IPS-18c (cell line): Measurements from ENCODE around the gene MXD1.
"Not testable (repeated sequence)": the region's sequence is repeated elsewhere in the genome, so short reads cannot be mapped to it uniquely, and the experiment has no call there.

Experiments used
- H3K4me3 ChIP-seq: 2 replicates; pipeline ENCODE4 v1.7.0; 2013; ENCODE audit warnings: low read depth, mild to moderate bottlenecking, low read length, moderate library complexity; ENCODE audit not compliant: insufficient read depth
- H3K9me3 ChIP-seq: one replicate; pipeline ENCODE4 v1.6.1; 2013; ENCODE audit warnings: mild to moderate bottlenecking, low read length, moderate library complexity; ENCODE audit not compliant: control insufficient read depth, insufficient read depth

MXD1 gene

DNA sequence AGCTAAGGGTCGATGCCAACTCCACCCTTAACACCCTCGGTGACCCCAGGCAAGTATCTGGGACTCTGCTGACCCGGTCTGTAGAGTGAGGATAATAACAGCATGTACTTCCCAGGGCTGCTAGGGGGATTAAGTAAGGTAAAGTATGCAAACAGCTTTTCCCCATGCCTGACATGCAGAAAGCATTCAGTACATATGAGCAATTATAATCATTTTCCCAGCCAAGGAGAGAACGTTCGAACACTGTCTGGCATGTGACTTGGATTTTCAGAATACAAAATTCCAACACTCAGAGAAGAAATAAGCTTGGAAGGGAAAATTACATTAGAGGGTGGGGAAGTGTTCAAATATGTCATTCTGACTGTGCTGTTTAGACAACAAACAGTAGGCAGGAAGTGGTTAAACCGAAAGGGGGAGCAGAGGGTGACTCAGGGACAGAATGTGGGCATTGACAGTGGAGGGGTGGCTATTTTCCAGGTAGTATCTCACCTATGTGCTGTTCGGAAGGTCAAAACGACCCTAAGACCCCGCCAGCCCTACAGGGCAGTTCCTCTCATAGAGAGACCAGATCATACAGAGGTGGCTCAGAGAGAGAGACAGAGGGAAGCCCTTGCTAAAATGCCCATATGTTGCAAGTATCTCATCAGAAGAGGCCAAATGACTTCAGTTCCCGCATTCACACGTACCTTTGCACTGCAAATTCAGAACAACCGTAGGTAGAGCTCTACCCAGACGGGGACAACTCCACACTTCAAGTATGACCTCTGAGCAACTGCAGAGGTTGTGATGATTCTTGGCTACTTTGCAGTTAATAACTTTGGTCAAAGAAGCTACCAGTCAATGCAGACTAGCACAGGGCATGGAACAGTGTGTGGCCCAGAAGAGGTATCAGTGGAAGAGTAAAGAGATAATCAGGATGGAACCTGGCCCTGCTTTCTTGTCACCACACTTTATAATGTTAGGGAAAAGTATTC, 31.7 kb downstream of the MXD1 start:
- H3K9me3 ChIP-seq: no peaks in the 10 kb centered on the region
- no peak overlapping the region for H3K4me3 ChIP-seq

DNA sequence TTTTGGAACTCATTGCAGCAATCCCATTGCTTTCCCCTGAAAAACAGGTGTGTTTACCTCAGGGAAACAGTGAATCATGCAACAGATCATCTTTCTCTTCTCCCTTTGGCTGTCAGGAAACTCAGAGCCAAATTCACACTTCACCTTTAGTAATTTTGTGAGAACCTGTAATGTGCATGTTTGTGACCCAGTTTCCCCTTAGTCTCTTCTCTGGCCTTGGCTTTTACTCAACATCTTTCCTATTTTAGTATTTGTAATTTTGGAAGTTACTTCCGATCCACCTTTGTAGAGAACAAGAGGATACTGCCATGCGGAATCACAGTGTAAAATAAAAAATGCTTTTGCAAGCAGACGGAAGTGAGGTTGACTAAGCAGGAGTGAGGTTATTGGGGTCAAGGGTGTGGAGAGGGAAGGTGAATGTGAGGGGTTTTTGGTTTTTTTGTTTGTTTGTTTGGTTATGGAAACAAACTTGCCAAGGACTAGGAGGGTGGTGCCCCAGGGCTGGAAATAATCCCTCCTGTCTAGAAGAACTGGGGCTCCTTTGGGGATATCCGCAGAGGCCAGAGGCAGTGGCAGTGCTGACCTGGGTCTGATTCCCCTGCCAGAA, 32.5 kb downstream of the MXD1 start:
- Histone ChIP-seq H3K9me3 (no peaks in the 10 kb centered on the region), H3K4me3 (no peak overlapping the region)

DNA sequence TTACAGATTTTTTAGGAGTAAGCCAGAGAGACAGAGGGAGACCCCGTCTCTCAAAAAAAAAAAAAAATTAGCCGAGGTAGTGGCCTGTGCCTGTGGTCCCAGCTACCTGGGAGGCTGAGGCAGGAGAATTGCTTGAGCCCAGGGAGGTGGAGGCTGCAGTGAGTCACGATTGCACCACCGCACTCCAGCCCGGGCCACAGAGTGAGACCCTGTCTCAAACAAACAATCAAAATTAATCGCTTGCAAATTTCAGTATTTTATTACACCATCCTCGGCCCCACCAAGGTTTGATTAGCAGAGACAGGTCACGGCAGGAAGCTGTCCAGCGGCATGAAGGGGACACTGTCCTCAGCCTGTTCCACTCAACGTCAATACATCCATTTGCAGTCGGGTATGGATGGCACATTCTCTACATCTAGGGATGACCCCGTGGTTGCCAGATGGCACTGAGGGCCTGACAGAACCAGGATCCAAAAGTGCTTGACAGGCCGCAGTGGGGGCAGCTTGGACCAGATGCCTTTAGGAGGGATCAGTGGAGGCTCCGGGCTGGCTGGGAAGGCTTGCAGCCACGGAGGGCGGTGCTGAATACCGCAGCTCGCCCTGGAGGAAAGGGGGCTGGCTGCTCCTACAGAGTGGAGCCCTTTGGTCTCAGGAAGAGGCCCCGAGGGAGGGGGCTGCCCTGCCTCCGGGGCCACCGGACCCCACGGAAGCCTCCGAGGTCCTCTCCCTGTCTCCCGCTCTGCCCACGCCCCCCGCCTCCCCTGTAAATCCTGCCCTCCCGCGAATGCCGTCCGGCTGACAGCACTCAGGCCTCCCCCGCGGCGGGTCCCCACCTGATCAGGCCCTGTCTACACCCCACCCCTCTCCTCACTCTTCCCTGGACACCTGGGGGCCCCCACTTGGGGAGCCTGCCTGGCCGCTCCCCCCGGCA, 33.4 kb downstream of the MXD1 start:
- no peak overlapping the region for H3K4me3 ChIP-seq
- no peaks in the 10 kb centered on the region for H3K9me3 ChIP-seq

DNA sequence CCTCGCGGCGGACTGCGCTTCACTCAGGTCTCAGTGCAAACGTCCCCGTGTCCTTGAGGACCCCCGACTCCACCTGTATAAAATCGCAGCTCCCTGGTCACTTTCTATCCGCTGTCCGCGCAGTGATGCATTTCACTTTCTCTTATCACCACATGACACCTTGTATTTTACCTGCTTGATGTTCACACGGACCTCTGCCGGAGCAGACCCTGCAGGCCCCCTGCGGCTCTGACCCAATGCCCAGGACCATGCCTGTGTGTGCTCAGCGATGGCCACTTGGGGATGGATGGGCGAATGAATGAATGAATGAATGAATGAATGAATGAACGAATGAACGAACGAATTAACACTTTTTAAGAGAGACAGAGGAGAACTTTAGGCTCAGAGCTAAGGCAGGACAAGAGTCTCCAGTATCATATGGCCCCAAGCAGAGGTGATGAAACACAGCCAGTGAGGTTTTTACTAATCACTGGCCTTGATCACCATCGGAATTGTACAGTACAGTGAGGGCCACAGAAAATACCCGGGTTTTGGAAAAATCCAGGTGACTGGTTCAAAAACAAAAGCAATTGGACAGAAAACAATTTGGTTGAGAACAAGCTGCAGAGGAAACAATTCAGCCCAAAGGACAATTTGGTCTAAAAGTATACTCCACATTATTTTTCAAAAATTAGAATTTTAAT, 34.2 kb downstream of the MXD1 start:
- Histone ChIP-seq H3K4me3 (no peak overlapping the region), H3K9me3 (no peaks in the 10 kb centered on the region)

DNA sequence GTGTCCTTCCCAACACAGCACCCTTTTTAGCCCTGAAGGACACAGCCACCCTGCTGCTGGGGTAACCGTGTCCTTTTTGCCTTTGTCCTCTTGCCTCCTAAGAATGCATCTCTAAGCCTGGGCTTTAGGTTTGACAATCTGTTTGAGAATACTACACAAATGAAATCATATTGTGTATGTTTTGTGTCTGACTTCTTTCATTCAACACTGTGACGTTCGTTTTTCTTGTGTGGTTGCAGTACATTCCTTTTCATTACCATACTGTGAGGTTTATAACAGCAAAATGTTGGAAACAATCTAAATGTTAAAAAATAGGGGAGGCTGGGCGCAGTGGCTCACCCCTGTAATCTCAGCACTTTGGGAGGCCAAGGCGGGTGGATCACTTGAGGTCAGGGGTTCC, 35.3 kb downstream of the MXD1 start:
- Histone ChIP-seq H3K9me3 (no peaks in the 10 kb centered on the region), H3K4me3 (no peak overlapping the region)

DNA sequence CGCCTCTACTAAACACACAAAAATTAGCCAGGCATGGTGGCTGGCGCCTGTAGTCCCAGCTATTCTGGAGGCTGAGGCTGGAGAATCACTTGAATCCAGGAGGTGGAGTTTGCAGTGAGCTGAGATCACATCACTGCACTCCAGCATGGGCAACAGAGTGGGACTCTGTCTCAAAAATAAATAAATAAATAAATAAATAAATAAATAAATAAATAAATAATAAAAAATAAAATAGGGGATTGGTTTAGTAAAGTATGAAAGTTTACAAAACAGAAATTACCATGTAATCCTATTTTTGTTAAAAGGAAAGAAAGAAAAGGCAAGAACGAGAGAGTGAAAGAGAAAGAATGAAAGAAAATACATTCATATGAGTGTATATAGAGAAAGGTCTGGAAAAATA, 35.8 kb downstream of the MXD1 start:
- H3K4me3 ChIP-seq, H3K9me3 ChIP-seq: not testable (repeated sequence)

DNA sequence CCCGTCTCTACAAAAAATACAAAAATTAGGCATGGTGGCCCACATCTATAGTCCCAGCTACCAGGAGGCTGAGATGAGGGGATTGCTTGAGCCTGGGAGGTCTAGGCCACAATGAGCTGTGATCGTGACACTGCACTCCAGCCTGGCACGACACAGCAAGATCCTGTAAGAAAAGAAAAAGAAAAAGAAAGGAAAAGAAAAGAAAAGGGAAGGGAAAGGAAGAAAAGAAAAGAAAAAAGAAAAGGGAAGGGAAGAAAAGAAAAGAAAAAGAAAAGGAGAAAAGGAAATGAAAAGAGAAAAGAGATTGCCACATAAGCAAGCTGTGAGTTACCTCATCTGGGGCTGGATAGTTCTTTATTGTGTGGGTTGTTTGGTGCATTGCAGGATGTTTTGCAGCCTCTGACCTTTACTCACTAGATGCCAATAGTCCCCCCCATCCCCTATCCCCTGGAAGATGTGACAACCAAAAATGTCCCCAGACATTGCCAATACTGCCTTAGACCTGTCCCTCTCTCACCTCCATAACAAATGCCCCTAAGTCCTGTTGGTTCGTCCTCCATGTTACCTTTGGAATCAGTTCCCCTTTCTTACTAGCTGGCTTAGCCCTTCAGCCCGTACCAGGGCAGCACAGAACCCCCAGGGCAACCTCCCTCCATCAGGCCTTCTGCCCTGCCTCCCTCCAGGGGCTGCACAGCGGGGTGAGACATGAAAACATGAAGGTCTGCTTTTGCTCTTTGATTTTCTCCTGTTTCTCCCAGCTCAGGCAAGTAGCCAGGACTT, 37.6 kb downstream of the MXD1 start:
- Histone ChIP-seq H3K4me3 (no peak overlapping the region), H3K9me3 (no peaks in the 10 kb centered on the region)

DNA sequence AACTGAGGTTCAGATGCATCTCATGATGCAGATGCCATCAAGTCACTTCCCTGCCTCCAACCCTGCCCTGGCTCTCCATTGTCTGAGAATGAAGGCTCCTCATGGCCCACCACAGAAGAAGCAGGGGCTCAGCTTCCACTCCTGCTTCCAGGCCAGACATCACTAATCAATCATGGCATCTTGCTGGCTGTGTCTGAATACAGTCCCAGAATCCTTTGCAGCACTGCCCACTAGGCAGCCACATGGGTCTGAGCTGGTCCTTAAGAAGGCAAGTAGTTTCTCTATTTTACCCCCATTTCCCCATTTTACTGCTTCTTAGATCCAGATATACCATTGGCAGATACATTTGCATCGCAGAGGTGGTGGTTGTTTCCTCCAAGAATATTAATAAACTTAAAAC, 39.2 kb downstream of the MXD1 start:
- no peaks in the 10 kb centered on the region for H3K9me3 ChIP-seq
- no peak overlapping the region for H3K4me3 ChIP-seq

DNA sequence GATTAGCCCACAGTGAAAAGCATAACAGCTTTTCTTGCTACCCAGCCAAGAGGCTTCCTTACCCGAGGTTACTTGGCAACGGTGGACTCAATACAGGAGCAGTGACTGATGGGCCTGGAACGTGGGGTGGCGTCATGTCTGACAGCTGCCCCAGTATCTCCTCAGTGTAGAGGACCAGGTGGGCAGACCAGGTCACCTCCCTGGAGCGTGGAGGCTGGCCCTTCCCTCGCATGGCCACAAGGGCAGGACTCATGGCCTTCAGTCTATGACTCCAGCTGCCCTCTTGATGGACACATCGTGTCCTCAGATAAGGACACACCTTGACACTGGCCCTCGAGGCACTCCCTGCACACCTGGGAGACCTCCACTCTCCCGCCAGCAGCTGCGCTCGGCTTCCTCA, 40.1 kb downstream of the MXD1 start:
- no peak overlapping the region for H3K4me3 ChIP-seq
- no peaks in the 10 kb centered on the region for H3K9me3 ChIP-seq

DNA sequence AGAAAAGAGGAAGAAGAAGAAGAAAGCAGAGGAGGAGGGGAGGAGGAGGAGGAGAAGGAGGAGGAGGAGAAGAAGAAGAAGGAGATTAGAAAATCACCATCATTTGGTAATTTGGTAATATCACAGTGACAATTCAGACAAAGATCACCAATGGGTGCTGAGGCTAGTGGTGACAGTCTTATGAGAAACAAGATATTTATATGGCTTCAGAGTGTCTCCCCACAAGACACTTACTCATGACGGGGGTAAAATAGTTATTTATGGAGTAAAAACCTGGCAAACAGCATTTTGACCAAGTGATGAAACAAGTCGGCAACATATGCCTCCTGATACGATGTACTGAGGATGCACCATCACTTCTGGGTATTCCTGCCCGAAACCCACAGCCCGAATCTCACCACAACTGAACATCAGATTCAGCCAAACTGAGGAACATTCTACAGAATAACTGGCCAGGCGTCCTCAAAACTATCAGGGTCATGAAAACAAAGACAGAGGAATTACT, 41.6 kb downstream of the MXD1 start:
- Histone ChIP-seq H3K9me3 (no peaks in the 10 kb centered on the region), H3K4me3 (no peak overlapping the region)

DNA sequence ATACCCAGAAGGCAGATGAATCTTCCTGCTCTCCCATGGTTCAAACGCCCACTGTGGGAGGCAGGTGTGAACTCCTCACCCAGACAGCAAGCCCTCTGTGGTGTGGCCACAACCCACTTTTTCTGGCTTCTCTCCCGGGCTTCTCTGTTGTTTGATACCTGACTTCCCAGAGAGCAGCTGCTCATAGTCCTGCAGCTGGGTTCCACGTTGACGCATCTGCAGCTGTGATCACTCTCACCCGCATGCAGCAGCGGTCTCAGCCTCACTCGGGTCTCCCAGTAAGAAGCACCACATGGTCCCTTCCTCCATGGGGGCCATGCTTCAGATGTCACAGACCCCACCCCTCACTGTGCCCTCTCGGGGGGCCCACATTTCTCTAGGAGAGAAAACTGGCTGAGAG, 43.1 kb downstream of the MXD1 start:
- Histone ChIP-seq H3K4me3 (no peak overlapping the region), H3K9me3 (no peaks in the 10 kb centered on the region)

DNA sequence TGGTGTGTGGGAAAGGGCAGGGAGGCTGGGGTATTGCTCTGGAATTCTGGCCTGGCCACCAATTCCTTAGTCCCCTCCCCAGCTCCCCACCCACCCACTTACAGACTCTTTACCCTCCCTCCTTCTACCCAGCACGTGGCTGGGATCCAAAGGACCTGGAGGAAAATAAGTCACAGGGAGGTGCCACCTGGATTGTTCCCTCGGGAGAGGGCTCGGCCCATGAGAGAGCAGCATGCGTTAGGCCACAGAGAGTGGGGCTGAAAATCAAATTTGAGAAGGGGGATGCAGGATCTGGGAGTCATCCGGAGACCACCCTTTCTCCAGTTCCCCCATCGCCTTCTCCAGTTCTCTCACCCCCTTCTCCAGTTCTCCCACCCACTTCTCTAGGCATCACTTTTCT, 43.6 kb downstream of the MXD1 start:
- Histone ChIP-seq H3K9me3 (no peaks in the 10 kb centered on the region), H3K4me3 (no peak overlapping the region)

DNA sequence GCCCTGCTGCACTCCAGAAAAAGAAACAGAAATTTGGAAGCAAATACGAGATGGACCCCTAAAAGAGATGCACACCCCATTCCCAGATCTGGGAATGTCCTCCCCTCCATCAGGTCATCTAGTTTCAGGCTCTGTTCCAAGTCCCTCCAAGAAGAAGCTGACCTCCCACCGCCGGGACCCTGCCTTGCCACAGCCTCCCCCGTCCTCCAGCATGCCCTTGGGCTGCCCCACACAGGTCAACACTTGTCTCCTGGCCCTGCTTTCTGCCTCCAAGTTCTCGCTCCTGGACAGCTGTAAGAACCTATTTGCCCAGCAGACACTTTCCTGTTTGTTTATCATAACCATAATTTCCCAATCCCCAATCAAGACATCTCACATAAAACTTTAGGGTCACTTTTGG, 44.5 kb downstream of the MXD1 start:
- no peak overlapping the region for H3K4me3 ChIP-seq
- H3K9me3 ChIP-seq: no peaks in the 10 kb centered on the region

DNA sequence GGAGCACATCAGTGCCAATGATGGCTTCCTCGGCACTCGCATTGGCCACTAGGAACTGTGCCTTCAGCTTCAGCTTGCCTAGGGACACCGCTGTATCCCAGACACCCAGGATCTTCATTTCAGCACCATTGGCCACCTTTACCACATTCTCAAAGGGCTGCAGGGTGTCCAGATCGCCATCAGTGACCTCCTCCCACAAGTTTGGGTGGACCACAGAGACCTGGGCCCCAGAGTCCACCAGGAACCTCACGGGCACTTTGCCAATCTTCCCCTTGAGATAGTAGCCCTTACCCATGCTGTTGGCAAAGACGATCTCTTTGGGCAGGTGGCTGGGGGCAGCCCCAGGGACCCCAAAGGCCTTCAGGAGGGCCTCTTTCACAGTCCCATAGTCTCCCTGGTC, 45.9 kb downstream of the MXD1 start:
- Histone ChIP-seq H3K9me3 (no peaks in the 10 kb centered on the region), H3K4me3 (no peak overlapping the region)

DNA sequence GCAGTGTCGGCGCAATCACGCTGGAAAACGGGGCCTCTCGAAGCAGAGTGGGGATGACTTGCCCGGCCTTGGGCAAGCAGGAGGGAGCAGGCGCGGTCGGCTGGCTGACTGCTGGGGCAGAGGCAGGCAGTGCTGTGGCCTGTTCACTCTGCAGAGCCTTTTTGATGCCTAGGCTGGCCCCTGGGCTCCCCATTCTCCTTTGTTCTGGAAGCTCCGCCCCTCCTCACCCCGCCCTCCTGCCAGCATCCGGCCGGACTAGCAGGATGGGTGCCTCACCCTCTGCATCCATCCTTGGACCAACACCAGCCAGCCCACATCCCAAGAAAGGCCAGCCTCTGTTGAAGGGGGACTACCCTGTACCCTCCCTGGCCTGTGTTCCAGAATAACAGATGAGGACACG, 46.6 kb downstream of the MXD1 start, which contains the start of gene ASPRV1:
Gene ASPRV1 (minus strand): TSS at position 136 of the 400 bp plus-strand sequence. CDS start 195 bp downstream, outside the sequence.
- Histone ChIP-seq H3K4me3 (no peak within 1 kb of the TSS), H3K9me3 (no peaks in the 10 kb centered on the region)
